ENCODE data around the gene SPDYE2. TPM values are rescaled to one million over a fixed set of nuclear protein-coding genes. Genes with fewer than 3 reads are reported as not detected.
"Not testable (repeated sequence)": the region's sequence is repeated elsewhere in the genome, so short reads cannot be mapped to it uniquely, and the experiment has no call there.

Gene SPDYE2
- under 1 TPM in 1 of 2 experiments, not detected in 1; 0.29 TPM for total RNA-seq

- not testable (repeated sequence) for ATAC-seq, DNase-seq, H3K4me1 Mint-ChIP-seq
Measured at GRCh38 chr7:102550808-102551422, at the start of gene SPDYE2. TSS of gene SPDYE2 (plus strand) at chr7:102551226. CDS start at chr7:102553256, 2,030 bp downstream.

GRCh38 chr7:102503141-102503540, 47.9 kb upstream of the SPDYE2 start:
- DNase-seq; H3K27ac Mint-ChIP-seq; H3K36me3 Mint-ChIP-seq; ATAC-seq; H3K4me1 Mint-ChIP-seq; CTCF ChIA-PET; H3K4me3 Mint-ChIP-seq; H3K9me3 Mint-ChIP-seq (ENCODE audit: low read depth); H3K27me3 Mint-ChIP-seq: not testable (repeated sequence)

More at GRCh38 chr7:102550808-102551422, at the start of gene SPDYE2:
- H3K27me3 Mint-ChIP-seq; H3K36me3 Mint-ChIP-seq; H3K4me3 Mint-ChIP-seq; H3K9me3 Mint-ChIP-seq (ENCODE audit: low read depth); CTCF ChIA-PET; H3K27ac Mint-ChIP-seq: not testable (repeated sequence)

- H3K27ac Mint-ChIP-seq; H3K36me3 Mint-ChIP-seq; H3K9me3 Mint-ChIP-seq (ENCODE audit: low read depth); H3K4me1 Mint-ChIP-seq; H3K27me3 Mint-ChIP-seq; H3K4me3 Mint-ChIP-seq; ATAC-seq; CTCF ChIA-PET; DNase-seq: not testable (repeated sequence)
Measured at GRCh38 chr7:102505298-102506185, 45.5 kb upstream of the SPDYE2 start.

- H3K9me3 Mint-ChIP-seq (ENCODE audit: low read depth); H3K4me1 Mint-ChIP-seq; CTCF ChIA-PET; H3K4me3 Mint-ChIP-seq; H3K27ac Mint-ChIP-seq; DNase-seq; H3K27me3 Mint-ChIP-seq; H3K36me3 Mint-ChIP-seq; ATAC-seq: not testable (repeated sequence)
Measured at GRCh38 chr7:102507410-102508088, 43.5 kb upstream of the SPDYE2 start.

GRCh38 chr7:102510575-102510974, 40.5 kb upstream of the SPDYE2 start:
- CTCF ChIA-PET; DNase-seq; H3K4me3 Mint-ChIP-seq; ATAC-seq; H3K27me3 Mint-ChIP-seq; H3K27ac Mint-ChIP-seq; H3K9me3 Mint-ChIP-seq (ENCODE audit: low read depth); H3K36me3 Mint-ChIP-seq; H3K4me1 Mint-ChIP-seq: not testable (repeated sequence)

GRCh38 chr7:102511860-102512522, 39.0 kb upstream of the SPDYE2 start:
- H3K9me3 Mint-ChIP-seq (ENCODE audit: low read depth); H3K4me1 Mint-ChIP-seq; H3K36me3 Mint-ChIP-seq; H3K4me3 Mint-ChIP-seq; H3K27ac Mint-ChIP-seq; DNase-seq; CTCF ChIA-PET; H3K27me3 Mint-ChIP-seq: not testable (repeated sequence)
- ATAC-seq = peak; percentile 72

GRCh38 chr7:102512642-102513221, 38.3 kb upstream of the SPDYE2 start:
- H3K36me3 Mint-ChIP-seq; H3K27ac Mint-ChIP-seq; H3K27me3 Mint-ChIP-seq; DNase-seq; H3K4me1 Mint-ChIP-seq; H3K4me3 Mint-ChIP-seq; CTCF ChIA-PET; H3K9me3 Mint-ChIP-seq (ENCODE audit: low read depth); ATAC-seq: not testable (repeated sequence)

- H3K27ac Mint-ChIP-seq; H3K4me3 Mint-ChIP-seq; ATAC-seq; H3K36me3 Mint-ChIP-seq; H3K27me3 Mint-ChIP-seq; CTCF ChIA-PET; H3K4me1 Mint-ChIP-seq; H3K9me3 Mint-ChIP-seq (ENCODE audit: low read depth); DNase-seq: not testable (repeated sequence)
Measured at GRCh38 chr7:102514881-102515721, 35.9 kb upstream of the SPDYE2 start.

GRCh38 chr7:102515889-102516288, 35.1 kb upstream of the SPDYE2 start:
- not testable (repeated sequence) for ATAC-seq, DNase-seq

GRCh38 chr7:102516951-102517350, 34.1 kb upstream of the SPDYE2 start:
- H3K9me3 Mint-ChIP-seq (ENCODE audit: low read depth); DNase-seq; CTCF ChIA-PET; ATAC-seq; H3K4me1 Mint-ChIP-seq; H3K27me3 Mint-ChIP-seq; H3K4me3 Mint-ChIP-seq; H3K36me3 Mint-ChIP-seq; H3K27ac Mint-ChIP-seq: not testable (repeated sequence)

More at GRCh38 chr7:102515889-102516288, 35.1 kb upstream of the SPDYE2 start:
- H3K36me3 Mint-ChIP-seq; H3K4me3 Mint-ChIP-seq; CTCF ChIA-PET; H3K4me1 Mint-ChIP-seq; H3K27me3 Mint-ChIP-seq; H3K27ac Mint-ChIP-seq; H3K9me3 Mint-ChIP-seq (ENCODE audit: low read depth): not testable (repeated sequence)

GRCh38 chr7:102517550-102518147, 33.4 kb upstream of the SPDYE2 start, which contains the start of gene RASA4B:
TSS of gene RASA4B (minus strand) at chr7:102517777. CDS start at chr7:102517710, 67 bp downstream.
- H3K9me3 Mint-ChIP-seq (ENCODE audit: low read depth); H3K27me3 Mint-ChIP-seq; H3K4me3 Mint-ChIP-seq; H3K4me1 Mint-ChIP-seq; CTCF ChIA-PET; H3K27ac Mint-ChIP-seq; DNase-seq; H3K36me3 Mint-ChIP-seq: not testable (repeated sequence)
- peak; percentile 100 for ATAC-seq

- H3K4me3 Mint-ChIP-seq; ATAC-seq; H3K36me3 Mint-ChIP-seq; CTCF ChIA-PET; H3K27me3 Mint-ChIP-seq; DNase-seq; H3K4me1 Mint-ChIP-seq; H3K27ac Mint-ChIP-seq; H3K9me3 Mint-ChIP-seq (ENCODE audit: low read depth): not testable (repeated sequence)
Measured at GRCh38 chr7:102520797-102521196, 30.2 kb upstream of the SPDYE2 start.
